HG03460 (cell line): ENCODE results near the gene ZCCHC24.

ENCODE experiments used
- ATAC-seq: cut with Tn5 transposase; IDR thresholded peaks from one replicate; pipeline ENCODE4 v1.9.1; 2021; ENCODE audit not compliant: unreplicated experiment

ZCCHC24 gene

DNA sequence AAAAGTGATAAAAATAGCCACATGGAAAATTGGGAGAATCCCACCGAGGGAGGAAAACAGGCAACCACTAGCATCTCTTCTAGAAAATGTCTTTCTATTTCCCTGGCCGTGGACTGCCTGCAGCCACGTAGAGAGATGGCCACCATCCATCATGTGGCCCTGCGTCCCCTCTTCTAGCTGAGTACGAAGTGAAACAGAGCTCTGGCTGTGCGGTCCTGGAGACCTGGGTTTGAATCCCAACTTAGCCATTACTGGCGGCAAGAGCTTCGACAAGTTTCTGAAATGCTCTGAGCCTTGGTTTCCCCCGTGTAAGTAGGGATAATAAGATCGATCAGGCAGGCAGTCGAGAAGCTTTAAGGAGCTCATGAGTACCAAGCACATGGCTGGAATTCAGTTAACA lies 32.9 kb downstream of the ZCCHC24 start:
- ATAC-seq: no peak

DNA sequence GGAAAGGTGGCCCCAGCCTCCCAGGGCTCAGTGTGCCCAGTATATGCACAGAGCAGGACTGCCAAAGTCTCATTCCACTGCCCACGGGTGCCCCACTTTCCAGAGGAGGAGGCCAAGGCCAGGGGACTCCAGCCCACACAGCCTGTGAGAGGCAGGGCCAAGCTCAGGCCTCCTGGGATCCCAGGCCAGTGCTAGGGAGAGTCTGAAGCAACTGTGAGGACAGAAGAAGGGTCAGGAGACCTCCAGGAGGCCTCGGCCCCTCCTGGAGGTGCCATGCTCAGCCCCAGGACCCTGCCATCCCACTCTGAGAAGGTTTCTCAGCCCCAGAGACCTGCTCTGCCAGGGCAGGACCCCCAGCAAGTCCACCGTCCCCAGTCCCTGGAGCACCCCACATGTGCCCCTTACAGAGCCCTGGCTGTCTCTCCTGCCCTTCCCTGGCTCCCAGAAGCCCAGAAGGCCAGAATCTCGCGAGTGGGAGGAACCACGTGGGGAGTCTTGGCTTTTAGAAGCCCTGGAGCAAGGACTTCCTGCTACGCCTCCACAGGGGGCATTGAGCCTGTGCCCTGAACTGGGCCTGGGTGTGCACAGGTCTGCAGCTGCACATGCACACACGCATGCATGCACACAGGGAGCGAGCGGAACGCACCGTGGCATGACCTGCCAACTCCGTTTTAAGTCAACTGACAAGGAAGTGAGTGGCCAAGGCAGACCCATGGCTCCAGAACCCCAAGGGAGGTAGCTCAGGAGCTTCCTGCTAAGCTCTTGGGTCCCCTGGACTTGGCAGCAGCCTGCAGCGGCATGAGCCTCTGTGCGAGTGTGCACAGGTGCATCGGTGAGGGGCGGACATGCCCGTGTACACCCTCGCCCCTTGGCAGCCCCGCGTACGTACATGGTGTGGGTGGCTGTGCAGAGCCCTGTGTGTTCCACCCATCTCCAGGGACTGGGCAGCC lies 33.6 kb downstream of the ZCCHC24 start:
- no peak for ATAC-seq

DNA sequence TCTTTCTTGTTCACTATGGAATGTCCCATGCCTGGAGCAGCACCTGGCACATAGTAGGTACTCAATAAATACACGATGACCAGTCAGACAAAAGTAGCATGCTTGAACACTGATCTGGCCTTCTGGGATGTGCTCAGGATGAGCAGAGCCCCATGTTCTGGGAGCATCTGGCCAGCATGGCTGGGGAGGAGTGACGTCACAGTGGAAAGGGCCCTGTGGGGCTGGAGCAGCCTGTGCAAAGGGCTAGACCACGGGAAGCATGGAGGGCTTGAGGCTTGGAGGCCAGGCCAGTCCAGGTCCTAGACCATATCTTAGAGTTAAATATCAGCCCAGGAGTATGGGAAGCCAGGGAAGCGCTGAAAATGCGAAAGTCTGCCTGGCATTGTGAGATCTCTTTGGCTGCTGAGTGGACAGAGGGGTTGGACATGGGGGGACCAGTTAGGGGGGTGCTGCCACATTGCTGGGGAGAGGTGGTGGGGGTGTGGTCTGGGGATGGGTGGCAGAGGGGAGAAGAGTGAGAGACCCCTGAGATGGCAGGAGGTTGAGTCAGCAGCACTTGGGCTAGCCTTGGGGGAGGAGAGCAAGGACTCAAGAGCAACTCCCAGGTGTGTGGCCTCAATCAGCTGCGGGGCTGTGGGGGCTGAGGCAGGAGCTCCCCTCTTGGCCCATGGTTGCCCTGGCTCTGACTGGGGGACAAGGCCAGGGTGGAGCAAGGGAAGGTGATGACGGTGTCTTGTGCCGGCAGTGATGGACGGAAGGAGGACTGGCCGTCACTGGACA lies 34.9 kb downstream of the ZCCHC24 start:
- ATAC-seq: no peak

DNA sequence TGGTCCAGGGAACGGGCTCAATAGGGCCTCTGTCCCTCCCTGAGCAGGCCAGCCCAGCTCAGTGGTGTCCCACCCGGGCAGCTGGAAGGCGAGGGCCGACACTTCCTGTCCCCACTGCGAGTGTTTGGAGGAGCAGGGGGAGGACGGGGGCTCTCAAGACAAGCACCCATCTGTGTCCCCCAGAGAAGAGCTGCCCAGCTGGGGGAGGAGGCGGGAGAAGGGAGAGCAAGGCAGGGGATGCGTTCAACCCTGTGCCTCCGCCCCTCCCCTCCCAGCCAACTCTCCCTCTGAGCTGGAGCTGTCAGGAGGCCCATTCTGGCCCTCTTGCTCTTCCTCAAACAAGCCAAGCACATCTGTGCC lies 35.7 kb downstream of the ZCCHC24 start:
- ATAC-seq: no peak

DNA sequence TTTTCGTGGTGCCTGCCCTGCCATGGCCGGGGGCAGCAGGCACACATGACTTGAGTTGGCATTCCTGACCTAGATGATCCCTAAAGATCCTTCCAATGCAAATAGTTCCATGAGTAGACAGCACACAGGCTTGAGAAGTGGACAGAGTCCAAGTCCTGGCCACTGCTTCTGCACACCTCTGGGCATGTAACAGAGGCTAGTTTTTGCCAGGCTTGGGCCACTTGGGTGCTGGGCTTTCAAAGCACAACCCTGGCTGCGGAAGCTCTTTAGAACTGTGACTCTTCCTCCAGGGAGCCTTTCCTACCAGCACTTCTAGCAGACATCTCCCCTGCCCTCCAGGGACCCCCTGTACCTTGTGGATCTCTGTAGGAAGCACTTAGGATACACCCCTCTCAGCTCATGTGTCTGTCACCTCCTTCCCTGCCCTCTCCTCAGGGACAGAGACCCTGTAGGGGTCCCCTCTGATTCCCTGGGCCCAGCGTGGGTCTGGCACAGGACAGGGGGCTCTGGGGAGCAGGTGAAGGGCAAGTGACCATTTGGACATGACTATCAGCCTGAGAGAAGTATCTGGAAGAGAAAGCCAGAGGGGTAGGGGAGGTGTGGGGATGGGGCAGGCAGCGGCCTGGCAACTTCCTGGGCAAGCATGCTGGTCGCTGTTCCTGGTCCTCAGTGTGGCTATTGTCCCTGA lies 36.2 kb downstream of the ZCCHC24 start:
- no peak for ATAC-seq

DNA sequence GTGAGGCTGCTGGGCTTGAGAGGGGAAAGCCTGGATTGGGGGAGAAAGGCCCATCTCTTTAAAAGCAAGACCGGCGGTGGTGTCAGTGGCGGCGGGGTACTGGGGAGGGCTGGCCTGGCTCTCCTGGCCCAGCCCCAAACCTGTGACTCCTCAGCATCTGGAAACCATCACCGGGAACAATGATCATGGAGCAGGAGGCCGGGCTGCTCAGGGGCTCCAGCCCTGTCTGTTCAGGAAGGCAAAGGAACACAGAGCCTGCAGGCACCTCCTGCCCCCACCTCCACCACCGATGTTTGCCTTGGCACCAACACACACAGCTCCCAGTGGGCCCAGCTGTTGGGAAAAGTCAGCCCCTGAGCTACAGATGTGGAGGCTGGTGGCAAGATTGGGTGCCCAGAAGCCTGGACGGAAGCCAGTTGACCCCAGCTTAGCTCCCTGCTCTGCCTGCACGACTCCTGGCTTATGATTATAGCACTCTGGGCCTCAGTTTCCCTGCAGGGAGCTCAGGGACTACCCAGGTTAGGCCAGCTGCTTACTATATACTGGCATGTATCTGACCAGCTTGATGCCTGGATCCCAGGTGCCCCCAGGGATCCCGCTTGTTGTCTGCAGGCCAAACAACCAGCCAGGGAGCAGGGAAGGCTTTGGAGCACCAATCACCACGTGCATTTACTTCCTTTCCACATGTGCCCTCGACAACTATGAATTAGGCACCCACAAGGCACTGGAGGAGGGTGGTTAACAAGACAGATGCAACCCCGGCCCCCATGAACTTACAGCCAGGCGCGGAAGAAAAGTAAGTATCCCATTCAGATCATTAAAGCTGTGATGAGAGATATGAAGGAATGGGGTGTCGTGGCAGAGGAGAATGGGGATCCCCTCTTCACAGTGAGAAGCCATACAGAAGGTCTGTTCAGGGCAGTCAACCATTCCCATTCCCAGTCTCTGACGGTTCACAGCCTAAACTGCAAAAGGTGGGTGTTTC lies 37.3 kb downstream of the ZCCHC24 start:
- ATAC-seq: no peak

DNA sequence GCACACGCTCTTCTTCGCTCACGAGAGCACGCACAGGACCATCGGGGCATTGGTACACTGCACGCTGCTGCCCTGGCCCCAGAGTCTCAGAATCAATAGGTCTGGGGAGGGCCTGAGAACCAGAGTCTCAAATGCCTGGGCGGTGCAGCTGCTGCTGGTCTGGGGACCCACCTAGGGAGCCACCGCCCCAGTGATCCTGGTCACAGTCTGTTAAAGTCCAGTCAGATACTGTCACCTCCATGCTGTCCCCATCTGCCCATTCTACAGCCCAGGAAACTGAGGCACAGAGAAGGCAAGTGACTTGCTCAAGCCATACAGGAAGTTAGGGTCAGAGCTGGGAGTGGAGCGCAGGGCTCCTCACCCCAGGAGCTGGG lies 38.0 kb downstream of the ZCCHC24 start:
- no peak for ATAC-seq

DNA sequence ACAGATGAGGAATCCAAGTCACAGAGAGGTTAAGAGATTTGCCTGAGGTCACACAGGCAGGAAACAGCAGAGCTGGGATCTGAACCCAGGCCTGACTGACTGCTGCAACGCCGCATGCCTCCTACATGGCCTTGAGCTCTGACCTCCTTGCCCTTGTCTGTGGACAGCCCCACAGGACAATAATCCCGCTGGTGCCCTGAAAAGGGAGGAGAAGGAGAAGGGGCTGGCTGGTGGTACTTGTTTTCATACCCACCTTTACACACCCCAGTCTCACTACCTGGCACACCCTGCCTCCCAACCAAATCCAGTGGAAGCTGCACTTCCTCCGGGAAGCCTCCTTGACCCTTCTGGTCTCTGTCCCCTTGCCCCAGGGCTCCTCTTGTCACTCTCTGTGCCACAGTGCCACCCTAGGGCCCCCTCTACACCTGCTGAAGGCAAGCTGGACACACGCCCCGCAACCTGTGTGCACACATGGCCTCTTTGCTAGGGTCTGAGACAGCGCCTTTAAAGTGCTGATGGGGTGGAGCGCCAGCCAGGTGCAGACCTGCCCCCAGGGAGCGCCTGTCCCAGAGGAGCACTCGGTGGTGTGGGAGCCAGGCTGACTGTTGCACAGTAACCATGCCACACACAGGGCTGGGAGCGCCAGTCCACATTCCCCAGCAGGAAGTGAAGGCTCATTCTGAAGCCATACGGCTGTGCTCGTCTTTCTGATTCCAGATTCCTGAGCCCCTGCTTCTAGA lies 38.6 kb downstream of the ZCCHC24 start:
- ATAC-seq: no peak

DNA sequence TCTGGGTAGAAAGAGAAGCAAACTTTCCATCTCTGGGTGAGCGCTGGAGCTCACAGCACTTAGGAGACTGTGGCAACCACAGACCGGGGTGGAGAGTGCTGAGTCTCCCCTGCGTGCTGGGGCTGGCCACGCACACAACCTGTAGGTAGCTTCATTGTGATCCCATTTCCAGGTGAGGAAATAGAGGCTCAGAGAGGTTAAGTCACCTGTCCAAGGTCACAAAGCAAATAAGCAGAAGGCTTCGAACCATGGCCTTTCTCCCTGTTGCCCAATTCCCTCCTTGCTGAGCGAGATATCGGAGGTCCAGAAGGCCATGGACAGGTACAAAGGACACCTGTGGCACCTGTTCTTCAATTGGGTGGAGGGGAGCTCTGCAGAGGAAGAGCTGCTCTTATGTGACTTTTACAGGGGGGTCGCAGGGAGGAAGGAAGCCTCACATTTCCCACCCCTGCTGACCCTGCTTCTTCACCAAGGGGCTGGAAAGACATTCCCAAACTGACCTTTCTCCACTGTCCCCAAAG lies 39.4 kb downstream of the ZCCHC24 start:
- ATAC-seq: no peak

DNA sequence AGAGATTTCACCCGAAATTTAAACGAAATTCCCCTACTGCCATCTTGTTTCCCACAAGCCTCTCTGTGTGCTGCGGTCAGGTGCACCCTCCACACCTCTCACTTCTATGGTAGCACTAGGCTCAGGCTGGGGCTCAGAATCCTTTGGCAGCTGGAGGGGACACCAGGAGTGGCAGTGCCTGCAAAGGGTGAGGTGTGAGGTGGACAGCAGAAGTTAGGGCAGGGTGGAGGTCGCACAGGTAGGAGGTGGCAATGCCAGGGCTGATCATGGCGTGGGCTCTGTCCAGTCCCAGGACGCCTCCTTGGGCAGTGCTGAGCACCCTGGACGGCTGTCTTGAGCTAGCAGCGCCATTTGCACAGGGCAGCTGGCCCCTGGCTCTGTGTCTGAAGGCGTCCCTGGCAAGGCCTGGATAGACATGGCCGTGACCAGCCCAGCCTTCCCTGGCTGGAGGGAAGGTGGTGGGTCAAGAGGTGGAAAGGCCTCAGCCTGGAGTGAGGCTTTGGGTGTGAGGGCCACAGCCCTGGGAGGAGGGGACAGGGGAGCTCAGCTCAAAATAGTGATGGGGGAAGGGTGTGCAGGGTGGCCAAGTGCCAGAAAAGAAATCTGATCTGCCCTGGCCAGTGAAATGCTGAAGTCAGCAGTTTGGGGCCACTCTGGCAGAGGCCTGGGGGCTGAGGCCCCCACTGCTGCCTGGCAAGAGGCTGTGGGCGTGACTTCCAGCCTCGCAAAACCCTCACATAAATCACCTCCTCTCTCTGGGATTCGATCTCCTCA lies 40.0 kb downstream of the ZCCHC24 start:
- ATAC-seq: no peak

DNA sequence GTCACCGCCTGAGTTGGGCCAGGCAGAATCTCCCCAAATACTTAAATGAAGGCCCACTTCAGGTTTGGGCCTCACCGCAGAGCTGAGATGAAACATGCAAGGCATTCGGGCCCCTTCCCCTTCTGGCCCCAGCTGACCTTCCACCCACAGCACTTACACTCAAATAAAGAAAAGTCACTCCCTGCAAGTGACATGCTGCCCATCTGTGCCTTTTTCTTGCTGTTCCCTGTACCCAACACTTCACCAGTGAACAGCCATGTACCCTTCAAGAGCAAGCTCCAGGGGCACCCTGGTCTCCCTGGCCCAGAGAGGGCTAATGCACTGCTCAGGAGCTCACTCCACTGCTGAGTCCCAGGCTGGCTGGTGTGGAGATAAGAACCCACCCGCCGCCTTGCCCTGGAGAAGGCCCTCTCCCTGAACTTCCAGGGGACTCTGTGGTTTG lies 40.7 kb downstream of the ZCCHC24 start:
- ATAC-seq: no peak

DNA sequence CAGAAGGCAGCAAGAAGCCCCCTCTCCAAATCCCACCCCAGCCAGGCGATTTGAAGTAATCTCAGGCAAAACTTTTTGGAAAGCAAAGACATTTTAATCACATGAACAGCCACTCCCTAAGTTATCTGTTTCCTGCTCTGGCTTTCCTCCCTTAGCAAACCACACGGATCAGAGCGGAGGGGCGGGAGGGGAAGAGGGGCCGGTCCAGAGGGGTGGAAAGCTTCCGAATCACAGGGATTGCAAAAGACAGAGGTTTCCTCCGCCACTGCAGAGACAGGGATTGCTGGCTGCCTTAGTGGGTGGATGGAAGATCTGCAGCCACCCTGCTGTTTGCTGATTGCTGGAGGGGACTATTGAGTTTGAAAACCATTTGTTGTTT lies 41.2 kb downstream of the ZCCHC24 start:
- ATAC-seq: no peak

DNA sequence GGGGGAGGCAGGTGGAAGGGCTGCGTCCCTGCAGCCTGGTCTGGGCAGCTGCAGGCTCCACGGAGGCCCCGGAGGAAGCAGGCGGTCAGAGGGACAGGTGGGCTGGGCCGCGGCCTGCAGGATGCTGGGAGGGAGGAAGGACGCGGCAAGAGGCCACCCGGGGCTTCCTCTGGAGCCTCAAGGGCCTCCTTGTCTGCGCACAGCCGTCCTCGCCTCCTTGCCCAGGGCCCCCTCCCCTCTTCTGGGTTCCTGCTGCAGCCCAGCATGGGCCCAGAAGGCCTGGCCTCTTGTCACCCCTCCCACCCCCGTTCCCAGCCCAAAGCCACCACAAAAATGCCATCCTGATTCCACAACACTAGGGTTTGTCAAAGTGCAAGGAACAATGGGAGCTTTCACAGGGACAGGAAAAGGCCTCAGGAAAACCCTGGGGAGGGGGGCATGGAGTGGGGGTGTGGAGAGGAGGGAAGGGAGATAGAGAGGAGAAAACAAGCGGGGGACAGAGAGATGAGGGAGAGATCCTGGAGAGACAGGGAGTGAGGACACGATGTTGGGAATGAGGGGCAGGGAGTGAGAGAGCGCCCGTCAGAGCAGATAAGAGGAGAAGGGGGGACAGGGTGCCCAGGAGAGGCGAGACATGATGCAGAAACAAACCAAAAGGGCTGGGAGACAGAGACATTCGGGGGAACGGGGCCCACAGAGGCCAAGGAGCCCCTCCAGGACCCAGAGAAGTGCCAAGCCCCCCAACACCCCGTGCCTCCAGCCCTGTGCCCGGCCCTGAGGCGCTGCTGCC lies 41.8 kb downstream of the ZCCHC24 start:
- ATAC-seq: no peak

DNA sequence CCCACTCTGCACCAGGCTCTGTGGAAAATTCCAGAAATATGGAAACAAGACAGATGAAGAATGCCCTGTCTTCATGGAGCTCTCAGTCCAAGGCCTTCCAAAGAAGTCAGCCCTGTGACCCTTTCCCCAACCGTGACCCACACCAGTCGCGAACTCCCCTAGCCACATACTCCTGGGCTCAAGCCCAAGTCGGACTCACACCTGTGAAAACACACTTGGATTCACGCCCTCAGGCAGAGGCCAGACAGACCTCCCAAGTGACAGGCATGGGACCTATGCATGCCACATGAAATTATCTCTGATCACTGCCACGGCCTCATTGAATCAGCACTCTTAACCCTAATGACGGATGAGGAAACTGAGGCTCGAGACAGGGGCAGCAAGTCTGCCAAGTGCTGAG lies 42.5 kb downstream of the ZCCHC24 start:
- ATAC-seq: no peak

DNA sequence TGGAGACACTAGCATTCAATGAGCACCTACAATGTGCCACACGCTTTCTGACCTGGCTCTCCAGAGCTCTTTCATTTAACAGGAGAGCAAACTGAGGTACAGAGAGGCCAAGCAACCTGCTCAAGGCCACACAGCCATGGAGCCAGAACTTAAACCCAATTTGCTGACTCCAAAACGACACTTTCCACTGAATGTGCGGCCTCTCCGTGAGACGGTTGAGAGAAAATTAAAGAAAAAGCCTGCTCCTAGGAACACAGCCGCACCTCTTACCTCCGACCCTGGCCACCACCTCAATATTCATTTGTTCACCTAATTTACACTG lies 42.8 kb downstream of the ZCCHC24 start:
- no peak for ATAC-seq

DNA sequence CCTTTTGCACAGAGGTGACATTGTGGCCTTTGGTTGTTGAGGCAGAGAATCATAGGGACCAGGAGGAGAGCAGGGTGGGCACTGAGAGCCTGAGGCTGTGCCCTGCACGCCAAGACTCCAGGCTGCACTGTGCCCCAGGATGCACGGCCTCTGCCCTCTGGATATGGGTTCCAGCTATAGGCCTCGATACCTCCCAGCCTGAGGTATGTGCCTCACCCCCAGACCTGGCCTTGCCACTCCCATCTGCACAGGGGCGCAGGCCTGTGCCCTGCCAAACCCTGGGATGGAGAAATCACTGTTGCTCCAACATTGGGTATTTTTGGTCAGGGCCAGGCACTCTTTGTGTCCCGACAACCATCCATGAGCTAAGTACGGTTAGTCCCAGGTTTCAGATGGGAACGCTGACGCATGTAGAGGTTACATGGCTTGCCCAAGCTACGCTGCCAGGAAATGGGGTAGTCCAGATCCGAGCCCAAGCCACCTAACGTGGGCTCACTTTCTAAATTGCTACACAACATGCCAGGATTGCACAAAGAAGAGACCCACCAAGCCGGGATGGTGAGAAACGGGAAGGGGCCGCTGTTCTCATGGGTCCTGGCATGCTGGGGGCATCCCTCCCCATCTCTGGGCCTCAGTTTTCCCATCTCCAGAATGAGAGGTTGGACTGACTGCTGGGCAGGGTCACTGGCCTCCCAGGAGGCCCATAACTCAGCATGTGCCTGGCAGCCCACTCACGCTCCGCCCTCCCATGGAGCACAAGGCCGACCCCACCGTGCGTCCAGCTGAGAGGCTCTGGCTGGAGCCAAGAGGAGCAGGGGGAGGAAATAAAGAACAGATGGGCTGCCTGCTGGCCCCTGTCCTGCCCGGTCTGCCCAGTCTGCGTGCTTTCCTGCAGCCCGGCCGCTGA lies 44.2 kb downstream of the ZCCHC24 start:
- ATAC-seq: no peak
